Heart left ventricle (tissue), 13 donors: Measurements from ENCODE around the gene RNF187.

Experiments used
- POLR2A ChIP-seq, 2 donors: fragments of 450-650 bp; IDR thresholded peaks; one replicate each; pipeline ENCODE4 v1.6.1; 2017; ENCODE audit warnings: antibody characterized with exemption in 2 of 2, mild to moderate bottlenecking in 2 of 2, moderate library complexity in 2 of 2
- TF ChIP-seq, protein P1 (sequence below), 12 donors: fragments of 200-600 bp; sonication (generic) in 4 of 12; IDR thresholded peaks; one replicate each; pipeline versions ENCODE4 v1.5.0 to v1.8.0; 2018 to 2022; ENCODE audit warnings: antibody characterized with exemption in 12 of 12, mild to moderate bottlenecking in 5 of 12
- donor health status: ischemic (EF 13 %, LVEDD 7.1; RV severe dilation, severe dysfunction).
- donor health status: DM: no; HTN: yes; CAD: no.
- donor health status: DM: no; HTN: no; CAD: no.
- donor health status: ischemic (EF 25% LVEDD 6.9; RV normal size, moderate dysfunction).
- donor health status: ischemic (EF 25% LVEDD 5.7; RV mildly dilated, moderate dysfunction).
- donor health status: ischemic (EF 35%, LVEDD 5.7; RV mildly dilated, moderate dysfunction).
- donor health status: nonischemic (EF 11% LVEDD 7.7; RV severe dilation, severe dysfunction).
- donor health status: DM: yes; HTN: yes; CAD: no.
- donor health status: PGD.
- donor health status: ischemic (EF 29% LVEDD 5.4; RV normal size, mild dysfunction).
- donor health status: nonischemic (EF 23%, LVEDD 6.1; RV moderate dilation, normal function).

GRCh38 chr1:228438266-228438665, 48.9 kb upstream of the RNF187 start:
- TF ChIP-seq, protein P1, sequence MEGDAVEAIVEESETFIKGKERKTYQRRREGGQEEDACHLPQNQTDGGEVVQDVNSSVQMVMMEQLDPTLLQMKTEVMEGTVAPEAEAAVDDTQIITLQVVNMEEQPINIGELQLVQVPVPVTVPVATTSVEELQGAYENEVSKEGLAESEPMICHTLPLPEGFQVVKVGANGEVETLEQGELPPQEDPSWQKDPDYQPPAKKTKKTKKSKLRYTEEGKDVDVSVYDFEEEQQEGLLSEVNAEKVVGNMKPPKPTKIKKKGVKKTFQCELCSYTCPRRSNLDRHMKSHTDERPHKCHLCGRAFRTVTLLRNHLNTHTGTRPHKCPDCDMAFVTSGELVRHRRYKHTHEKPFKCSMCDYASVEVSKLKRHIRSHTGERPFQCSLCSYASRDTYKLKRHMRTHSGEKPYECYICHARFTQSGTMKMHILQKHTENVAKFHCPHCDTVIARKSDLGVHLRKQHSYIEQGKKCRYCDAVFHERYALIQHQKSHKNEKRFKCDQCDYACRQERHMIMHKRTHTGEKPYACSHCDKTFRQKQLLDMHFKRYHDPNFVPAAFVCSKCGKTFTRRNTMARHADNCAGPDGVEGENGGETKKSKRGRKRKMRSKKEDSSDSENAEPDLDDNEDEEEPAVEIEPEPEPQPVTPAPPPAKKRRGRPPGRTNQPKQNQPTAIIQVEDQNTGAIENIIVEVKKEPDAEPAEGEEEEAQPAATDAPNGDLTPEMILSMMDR (IDR thresholded peaks at IDR 0.05), result no peak
- no peak for TF ChIP-seq POLR2A (IDR thresholded peaks at IDR 0.05)
